GM18505 (cell line): Measurements from ENCODE around the gene ZNF503.

Experiments
- ATAC-seq: cut with Tn5 transposase; IDR thresholded peaks from one replicate; pipeline ENCODE4 v1.9.1; 2021; ENCODE audit not compliant: unreplicated experiment
- POLR2A ChIP-seq: IDR thresholded peaks from 4 replicates; pipeline ENCODE4 v1.6.1; 2011; ENCODE audit warnings: borderline replicate concordance; ENCODE audit not compliant: insufficient read depth, insufficient read length; ENCODE audit errors: extremely low read depth

The ZNF503 gene

GRCh38 chr10:75399461-75400162 is 2.0 kb downstream of the ZNF503 start:
- no peak for TF ChIP-seq POLR2A
- no peak for ATAC-seq

GRCh38 chr10:75398692-75399460 is 2.7 kb downstream of the ZNF503 start:
- no peak for ATAC-seq

GRCh38 chr10:75398200-75398691 is 3.3 kb downstream of the ZNF503 start:
- no peak for TF ChIP-seq POLR2A
- no peak for ATAC-seq

More at GRCh38 chr10:75398692-75399460, 2.7 kb downstream of the ZNF503 start:
- TF ChIP-seq POLR2A = no peak

- no peak for ATAC-seq
- TF ChIP-seq POLR2A = no peak
These were observed 3.9 kb downstream of the ZNF503 start for GRCh38 chr10:75397496-75398199.

- no peak for TF ChIP-seq POLR2A
- ATAC-seq = no peak
These were observed 4.7 kb downstream of the ZNF503 start for GRCh38 chr10:75396631-75397495.

- no peak for ATAC-seq
- no peak for TF ChIP-seq POLR2A
These were observed 5.5 kb downstream of the ZNF503 start for GRCh38 chr10:75395932-75396630.

- TF ChIP-seq POLR2A = no peak
- ATAC-seq = no peak
These were observed 6.3 kb downstream of the ZNF503 start for GRCh38 chr10:75395066-75395931.

- no peak for TF ChIP-seq POLR2A
- no peak for ATAC-seq
These were observed 7.3 kb downstream of the ZNF503 start for GRCh38 chr10:75394221-75394620.

GRCh38 chr10:75392744-75393143 is 8.8 kb downstream of the ZNF503 start:
- TF ChIP-seq POLR2A = no peak
- no peak for ATAC-seq

- ATAC-seq = no peak
- no peak for TF ChIP-seq POLR2A
These were observed 9.3 kb downstream of the ZNF503 start for GRCh38 chr10:75392271-75392670.

GRCh38 chr10:75390178-75390577 is 11.4 kb downstream of the ZNF503 start:
- ATAC-seq = no peak
- no peak for TF ChIP-seq POLR2A
